H1 (cell line): ENCODE data around the gene AIG1.

Experiments
- BRCA1 ChIP-seq: IDR thresholded peaks from 2 replicates; pipeline ENCODE4 v1.6.1; 2012; ENCODE audit warnings: low read depth, low read length, improper control_type of control experiment
- EP300 ChIP-seq, 2 experiments: IDR thresholded peaks; 1 replicate in 1 of 2; 2 replicates in 1 of 2; pipeline ENCODE4 v1.6.1; 2011 to 2012; ENCODE audit warnings: low read depth in 2 of 2, low read length in 2 of 2, mild to moderate bottlenecking in 2 of 2, borderline replicate concordance in 1 of 2, inconsistent platforms in 1 of 2, moderate library complexity in 1 of 2
- EZH2 ChIP-seq: fragments of 200-600 bp; sonication (generic); IDR thresholded peaks from 2 replicates; pipeline ENCODE4 v1.7.1; 2012; ENCODE audit warnings: low read depth, mild to moderate bottlenecking, moderate library complexity, low read length, inconsistent platforms; ENCODE audit not compliant: severe bottlenecking
- KDM1A ChIP-seq: fragments of 200-600, 300-600 bp; sonication (generic); IDR thresholded peaks from 2 replicates; pipeline ENCODE4 v1.7.1; 2016; ENCODE audit warnings: mild to moderate bottlenecking, low read length, borderline replicate concordance
- MAX ChIP-seq: IDR thresholded peaks from 2 replicates; pipeline ENCODE4 v1.6.1; 2012; ENCODE audit warnings: inconsistent platforms
- POLR2A ChIP-seq, 2 experiments: IDR thresholded peaks; 1 replicate in 1 of 2; 2 replicates in 1 of 2; pipeline ENCODE4 v1.6.1; 2011; ENCODE audit warnings: low read depth in 2 of 2, low read length in 2 of 2, mild to moderate bottlenecking in 2 of 2; ENCODE audit errors: control extremely low read depth in 1 of 2
- POLR2AphosphoS5 ChIP-seq: IDR thresholded peaks from 2 replicates; pipeline ENCODE4 v1.6.1; 2011; ENCODE audit warnings: low read depth, low read length
- RNF2 ChIP-seq: fragments of 200-900, 300-1000 bp; sonication (generic); IDR thresholded peaks from 2 replicates; pipeline ENCODE4 v1.7.1; 2016; ENCODE audit warnings: borderline replicate concordance, low read depth, mild to moderate bottlenecking, antibody characterized with exemption, low read length; ENCODE audit not compliant: poor library complexity, severe bottlenecking; ENCODE audit errors: missing control alignments
- SRF ChIP-seq: IDR thresholded peaks from 2 replicates; pipeline ENCODE4 v1.6.1; 2011; ENCODE audit warnings: mild to moderate bottlenecking, low read depth, low read length, moderate library complexity
- TAF1 ChIP-seq: IDR thresholded peaks from 2 replicates; pipeline ENCODE4 v1.6.1; 2011; ENCODE audit warnings: mild to moderate bottlenecking, low read depth, low read length
- YY1 ChIP-seq: IDR thresholded peaks from 2 replicates; pipeline ENCODE4 v1.6.1; 2011; ENCODE audit warnings: low read depth, mild to moderate bottlenecking, low read length
- TF ChIP-seq, protein P1 (sequence below), 3 experiments: IDR thresholded peaks; 1 replicate in 2 of 3; 2 replicates in 1 of 3; pipeline versions ENCODE4 v1.5.1 to v1.6.1; 2011; ENCODE audit warnings: low read length in 3 of 3, mild to moderate bottlenecking in 3 of 3, inconsistent platforms in 2 of 3, low read depth in 1 of 3, moderate library complexity in 1 of 3; ENCODE audit not compliant: insufficient read depth in 1 of 3; ENCODE audit errors: control extremely low read depth in 1 of 3
- TF ChIP-seq, protein P2 (sequence below): IDR thresholded peaks from 2 replicates; pipeline ENCODE4 v1.6.1; 2011; ENCODE audit warnings: low read length, improper control_type of control experiment

DNA sequence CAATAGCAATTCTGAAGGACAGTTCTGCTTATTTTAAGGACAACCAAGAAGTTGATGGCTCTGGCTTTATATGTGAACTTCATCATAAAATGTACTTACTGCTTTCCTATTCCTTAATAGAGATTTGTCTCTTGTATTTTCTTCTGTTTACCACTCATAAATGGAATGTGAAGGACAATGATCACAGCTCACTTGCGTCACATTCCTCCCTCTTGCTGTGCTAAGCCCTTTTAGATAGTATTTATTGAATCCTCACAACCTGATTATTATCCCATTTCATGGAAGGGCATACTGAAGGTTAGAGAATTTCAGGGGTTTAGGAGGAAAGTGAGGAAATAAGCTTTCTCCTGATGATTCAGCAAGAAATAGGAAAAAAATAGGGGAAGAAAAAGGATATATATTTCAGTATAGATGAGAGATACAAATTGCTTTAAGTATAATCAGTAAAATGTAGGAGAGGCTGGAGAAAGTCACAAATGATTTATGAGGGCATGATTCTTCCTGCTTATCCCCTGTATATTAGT lies 132.9 kb downstream of the AIG1 start:
- TF ChIP-seq MAX (no peak), POLR2A (IDR thresholded peaks at IDR 0.05; ENCODE audit: control extremely low read depth in 1 of 2, low read depth in 2 of 2, low read length in 2 of 2) (no peak), YY1 (no peak), SRF (no peak), TAF1 (no peak), POLR2AphosphoS5 (no peak), KDM1A (no peak), RNF2 (no peak), EP300 (IDR thresholded peaks at IDR 0.05; ENCODE audit: borderline replicate concordance in 1 of 2, low read depth in 2 of 2, low read length in 2 of 2) (no peak), EZH2 (no peak), BRCA1 (no peak)
- TF ChIP-seq, protein P1, sequence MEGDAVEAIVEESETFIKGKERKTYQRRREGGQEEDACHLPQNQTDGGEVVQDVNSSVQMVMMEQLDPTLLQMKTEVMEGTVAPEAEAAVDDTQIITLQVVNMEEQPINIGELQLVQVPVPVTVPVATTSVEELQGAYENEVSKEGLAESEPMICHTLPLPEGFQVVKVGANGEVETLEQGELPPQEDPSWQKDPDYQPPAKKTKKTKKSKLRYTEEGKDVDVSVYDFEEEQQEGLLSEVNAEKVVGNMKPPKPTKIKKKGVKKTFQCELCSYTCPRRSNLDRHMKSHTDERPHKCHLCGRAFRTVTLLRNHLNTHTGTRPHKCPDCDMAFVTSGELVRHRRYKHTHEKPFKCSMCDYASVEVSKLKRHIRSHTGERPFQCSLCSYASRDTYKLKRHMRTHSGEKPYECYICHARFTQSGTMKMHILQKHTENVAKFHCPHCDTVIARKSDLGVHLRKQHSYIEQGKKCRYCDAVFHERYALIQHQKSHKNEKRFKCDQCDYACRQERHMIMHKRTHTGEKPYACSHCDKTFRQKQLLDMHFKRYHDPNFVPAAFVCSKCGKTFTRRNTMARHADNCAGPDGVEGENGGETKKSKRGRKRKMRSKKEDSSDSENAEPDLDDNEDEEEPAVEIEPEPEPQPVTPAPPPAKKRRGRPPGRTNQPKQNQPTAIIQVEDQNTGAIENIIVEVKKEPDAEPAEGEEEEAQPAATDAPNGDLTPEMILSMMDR (IDR thresholded peaks at IDR 0.05; ENCODE audit: control extremely low read depth in 1 of 3, insufficient read depth in 1 of 3, low read depth in 1 of 3, low read length in 3 of 3): no peak
- TF ChIP-seq, protein P2, sequence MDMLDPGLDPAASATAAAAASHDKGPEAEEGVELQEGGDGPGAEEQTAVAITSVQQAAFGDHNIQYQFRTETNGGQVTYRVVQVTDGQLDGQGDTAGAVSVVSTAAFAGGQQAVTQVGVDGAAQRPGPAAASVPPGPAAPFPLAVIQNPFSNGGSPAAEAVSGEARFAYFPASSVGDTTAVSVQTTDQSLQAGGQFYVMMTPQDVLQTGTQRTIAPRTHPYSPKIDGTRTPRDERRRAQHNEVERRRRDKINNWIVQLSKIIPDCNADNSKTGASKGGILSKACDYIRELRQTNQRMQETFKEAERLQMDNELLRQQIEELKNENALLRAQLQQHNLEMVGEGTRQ: no peak
